Astrocyte of the hippocampus (primary cell): ENCODE data around the gene SPINK5.

Source experiments
- DNase-seq: peaks from one replicate; pipeline ENCODE4 v3.0.0; 2011; ENCODE audit warnings: low read depth, low spot score

Gene SPINK5

DNA sequence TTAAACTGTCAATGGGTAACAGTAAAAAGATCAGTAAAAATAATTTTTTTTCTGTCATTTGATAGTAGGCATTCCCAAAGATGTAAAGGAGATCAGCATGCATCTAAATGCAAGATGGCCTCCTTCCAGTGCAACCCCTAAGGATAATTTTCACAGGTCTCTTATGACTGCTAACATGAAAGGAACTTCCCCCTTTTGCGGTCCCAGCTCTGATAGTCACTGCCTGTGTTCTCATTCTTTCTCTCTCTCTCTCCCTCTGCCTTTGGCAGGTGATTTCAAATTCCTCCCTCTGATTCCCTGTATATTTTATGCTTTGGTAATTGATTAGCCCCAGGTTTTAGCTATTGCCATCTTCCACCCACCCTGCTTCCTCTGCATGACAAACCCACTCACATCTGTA is 113.4 kb downstream of the SPINK5 start:
- no peak for DNase-seq

GRCh38 chr5:148179234-148179824 is 115.5 kb downstream of the SPINK5 start:
- peak; percentile 66 for DNase-seq

GRCh38 chr5:148186248-148187003 is 122.6 kb downstream of the SPINK5 start:
- DNase-seq = peak; percentile 72
